ENCODE results near the gene CIDEB. TPM values are rescaled to one million over a fixed set of nuclear protein-coding genes. Genes with fewer than 3 reads are reported as not detected.

Gene CIDEB
- polyA plus RNA-seq, 3 donors = 36.4 to 126 (median 63.8) TPM

GRCh38 chr14:24283796-24284460 is 23.8 kb downstream of the CIDEB start:
- TF ChIP-seq, protein P1, sequence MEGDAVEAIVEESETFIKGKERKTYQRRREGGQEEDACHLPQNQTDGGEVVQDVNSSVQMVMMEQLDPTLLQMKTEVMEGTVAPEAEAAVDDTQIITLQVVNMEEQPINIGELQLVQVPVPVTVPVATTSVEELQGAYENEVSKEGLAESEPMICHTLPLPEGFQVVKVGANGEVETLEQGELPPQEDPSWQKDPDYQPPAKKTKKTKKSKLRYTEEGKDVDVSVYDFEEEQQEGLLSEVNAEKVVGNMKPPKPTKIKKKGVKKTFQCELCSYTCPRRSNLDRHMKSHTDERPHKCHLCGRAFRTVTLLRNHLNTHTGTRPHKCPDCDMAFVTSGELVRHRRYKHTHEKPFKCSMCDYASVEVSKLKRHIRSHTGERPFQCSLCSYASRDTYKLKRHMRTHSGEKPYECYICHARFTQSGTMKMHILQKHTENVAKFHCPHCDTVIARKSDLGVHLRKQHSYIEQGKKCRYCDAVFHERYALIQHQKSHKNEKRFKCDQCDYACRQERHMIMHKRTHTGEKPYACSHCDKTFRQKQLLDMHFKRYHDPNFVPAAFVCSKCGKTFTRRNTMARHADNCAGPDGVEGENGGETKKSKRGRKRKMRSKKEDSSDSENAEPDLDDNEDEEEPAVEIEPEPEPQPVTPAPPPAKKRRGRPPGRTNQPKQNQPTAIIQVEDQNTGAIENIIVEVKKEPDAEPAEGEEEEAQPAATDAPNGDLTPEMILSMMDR (IDR thresholded peaks at IDR 0.05) = no peak
- peak overlapping the region in 3 of 7 donors; percentile 25 to 32 (median 32) for H3K27ac Mint-ChIP-seq
- 98% methylated on average over 5 of the region's 5 CpGs for WGBS (ENCODE audit: insufficient coverage)
- intact Hi-C loops (cut with micrococcal nuclease) = no loop called here
- Histone ChIP-seq H3K4me3 (replicated peaks in 1 of 3; ENCODE audit: low read depth in 2 of 3, low read length in 3 of 3) (no peak overlapping the region), H4K20me1 (ENCODE audit: insufficient read depth, low read length) (no peaks in the 10 kb centered on the region), H3K27me3 (ENCODE audit: control insufficient read depth in 2 of 2, insufficient read depth in 2 of 2, low read length in 2 of 2) (no peaks in the 10 kb centered on the region), H3K9me3 (replicated peaks in 1 of 2; ENCODE audit: control insufficient read depth in 1 of 2, insufficient read depth in 1 of 2, low read length in 2 of 2) (no peaks in the 10 kb centered on the region), H3K36me3 (replicated peaks in 1 of 2; ENCODE audit: control insufficient read depth in 1 of 2, insufficient read depth in 2 of 2, low read length in 2 of 2) (no peaks in the 10 kb centered on the region), H3K9ac (ENCODE audit: insufficient read depth, low read length, poor library complexity, severe bottlenecking) (no peak overlapping the region), H3K4me2 (replicated peaks; ENCODE audit: extremely low read depth, low read length, poor library complexity, severe bottlenecking) (no peak overlapping the region), H3K79me2 (ENCODE audit: insufficient read depth, low read length) (peaks cover 28% of the 10 kb centered on the region), H3K4me1 (ENCODE audit: control insufficient read depth in 1 of 2, insufficient read depth in 2 of 2, low read length in 2 of 2) (peaks cover 39 to 40% of the 10 kb centered on the region in 2 donors), H3K27ac (ENCODE audit: low read depth in 1 of 2, low read length in 2 of 2) (no peak overlapping the region), H2AFZ (ENCODE audit: insufficient read depth, low read depth, low read length, poor library complexity, severe bottlenecking) (no peak overlapping the region)
- peaks cover 0 to 3% (median 1%) of the 10 kb centered on the region in 3 donors for H3K27me3 Mint-ChIP-seq (ENCODE audit: low read depth in 3 of 3)
- H3K9me3 Mint-ChIP-seq = peaks cover 0 to 3% (median 0%) of the 10 kb centered on the region in 7 donors
- peaks cover 12 to 16% of the 10 kb centered on the region in 2 donors for H3K36me3 Mint-ChIP-seq
- peaks cover 49% of the 10 kb centered on the region for H3K4me1 Mint-ChIP-seq
- H3K4me3 Mint-ChIP-seq = no peak overlapping the region
- DNase-seq = no peak

- Histone ChIP-seq H3K36me3 (replicated peaks in 1 of 2; ENCODE audit: control insufficient read depth in 1 of 2, insufficient read depth in 2 of 2, low read length in 2 of 2) (no peaks in the 10 kb centered on the region), H3K79me2 (ENCODE audit: insufficient read depth, low read length) (peaks cover 37% of the 10 kb centered on the region), H3K4me3 (replicated peaks in 1 of 3; ENCODE audit: low read depth in 2 of 3, low read length in 3 of 3) (no peak overlapping the region), H3K27me3 (ENCODE audit: control insufficient read depth in 2 of 2, insufficient read depth in 2 of 2, low read length in 2 of 2) (no peaks in the 10 kb centered on the region), H3K4me1 (ENCODE audit: control insufficient read depth in 1 of 2, insufficient read depth in 2 of 2, low read length in 2 of 2) (peaks cover 51 to 52% of the 10 kb centered on the region in 2 donors), H3K9me3 (replicated peaks in 1 of 2; ENCODE audit: control insufficient read depth in 1 of 2, insufficient read depth in 1 of 2, low read length in 2 of 2) (no peaks in the 10 kb centered on the region), H2AFZ (ENCODE audit: insufficient read depth, low read depth, low read length, poor library complexity, severe bottlenecking) (no peak overlapping the region), H3K4me2 (replicated peaks; ENCODE audit: extremely low read depth, low read length, poor library complexity, severe bottlenecking) (no peak overlapping the region), H4K20me1 (ENCODE audit: insufficient read depth, low read length) (no peaks in the 10 kb centered on the region), H3K27ac (ENCODE audit: low read depth in 1 of 2, low read length in 2 of 2) (peak overlapping the region in 1 of 2 donors; percentile 98), H3K9ac (ENCODE audit: insufficient read depth, low read length, poor library complexity, severe bottlenecking) (no peak overlapping the region)
- intact Hi-C loops (cut with micrococcal nuclease) = no loop called here
- 100% methylated on average over 3 of the region's 3 CpGs for WGBS (ENCODE audit: insufficient coverage)
- Mint-ChIP-seq H3K9me3 (peaks cover 0 to 3% (median 0%) of the 10 kb centered on the region in 7 donors), H3K36me3 (peaks cover 13 to 14% of the 10 kb centered on the region in 2 donors), H3K4me3 (no peak overlapping the region), H3K4me1 (peaks cover 58% of the 10 kb centered on the region), H3K27ac (peak overlapping the region in 2 of 7 donors; percentile 32 to 37), H3K27me3 (ENCODE audit: low read depth in 3 of 3) (peaks cover 0 to 4% (median 3%) of the 10 kb centered on the region in 3 donors)
- no peak for DNase-seq
- TF ChIP-seq, protein P1 (IDR thresholded peaks at IDR 0.05) = no peak
Observed at GRCh38 chr14:24282736-24283135, 25.0 kb downstream of the CIDEB start.
